NT2/D1 (cell line): ENCODE data around the gene RNU7-1.

Experiments used
- DNase-seq: peaks from one replicate; pipeline ENCODE4 v3.0.0-alpha.2; 2011; ENCODE audit warnings: low read depth, low spot score
- H3K27me3 ChIP-seq: 2 replicates; pipeline ENCODE4 v1.6.0; 2011; ENCODE audit warnings: mild to moderate bottlenecking; ENCODE audit not compliant: insufficient read length, insufficient read depth
- H3K36me3 ChIP-seq: 2 replicates; pipeline ENCODE4 v1.6.1; 2011; ENCODE audit warnings: mild to moderate bottlenecking, low read length, mixed read lengths; ENCODE audit not compliant: insufficient read depth, insufficient read length
- H3K4me1 ChIP-seq: 2 replicates; pipeline ENCODE4 v1.5.1; 2011; ENCODE audit not compliant: insufficient read depth, insufficient read length
- H3K4me3 ChIP-seq: 2 replicates; pipeline ENCODE4 v1.5.1; 2011; ENCODE audit warnings: low read depth; ENCODE audit not compliant: insufficient read length
- H3K9ac ChIP-seq: 2 replicates; pipeline ENCODE4 v1.6.0; 2011; ENCODE audit warnings: low read depth; ENCODE audit not compliant: insufficient read length
- H3K9me3 ChIP-seq: 2 replicates; pipeline ENCODE4 v1.5.1; 2011; ENCODE audit warnings: mild to moderate bottlenecking, low read length; ENCODE audit not compliant: insufficient read depth
- SUZ12 ChIP-seq: IDR thresholded peaks from 2 replicates; pipeline ENCODE4 v1.6.1; 2011; ENCODE audit not compliant: insufficient read length, insufficient read depth; ENCODE audit errors: extremely low read depth
- YY1 ChIP-seq: IDR thresholded peaks from 2 replicates; pipeline ENCODE4 v1.6.1; 2011; ENCODE audit not compliant: insufficient read length, insufficient read depth
- ZNF274 ChIP-seq: IDR thresholded peaks from 2 replicates; pipeline ENCODE4 v1.6.1; 2011; ENCODE audit warnings: mild to moderate bottlenecking, low read depth, low read length

The RNU7-1 gene

DNA sequence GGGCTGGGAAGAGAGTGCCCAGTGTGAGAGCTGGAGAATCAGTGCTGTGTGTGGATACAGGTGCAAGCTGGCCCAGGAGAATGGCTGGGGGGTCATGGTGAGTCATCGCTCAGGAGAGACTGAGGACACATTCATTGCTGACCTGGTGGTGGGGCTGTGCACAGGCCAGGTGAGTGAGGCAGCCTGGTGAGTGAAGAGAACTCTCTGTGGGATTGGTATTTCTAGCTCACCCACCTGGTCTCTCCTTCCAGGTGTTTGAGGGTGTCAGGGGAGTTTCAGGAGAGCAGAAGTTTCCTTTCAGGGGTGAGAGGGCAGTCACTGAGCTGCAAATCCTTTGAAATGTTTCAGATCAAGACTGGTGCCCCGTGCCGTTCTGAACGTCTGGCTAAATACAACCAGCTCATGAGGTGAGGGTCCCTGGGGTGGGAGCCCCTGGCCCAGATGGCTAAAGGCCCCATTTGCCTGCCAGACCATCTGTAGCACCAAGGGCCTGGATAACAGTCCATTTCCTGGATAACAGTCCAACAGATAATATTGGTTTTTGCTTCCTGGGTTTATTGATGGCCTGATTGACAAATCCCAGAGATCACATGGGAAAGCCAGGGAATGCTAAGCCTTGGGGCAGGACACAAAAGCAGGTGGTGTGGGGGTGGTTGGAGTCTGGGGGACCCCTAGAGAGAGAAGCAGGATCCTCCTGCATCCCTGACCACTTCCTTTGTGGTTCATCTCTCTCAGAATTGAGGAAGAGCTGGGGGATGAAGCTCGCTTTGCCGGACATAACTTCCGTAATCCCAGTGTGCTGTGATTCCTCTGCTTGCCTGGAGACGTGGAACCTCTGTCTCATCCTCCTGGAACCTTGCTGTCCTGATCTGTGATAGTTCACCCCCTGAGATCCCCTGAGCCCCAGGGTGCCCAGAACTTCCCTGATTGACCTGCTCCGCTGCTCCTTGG lies 21.3 kb upstream of the RNU7-1 start:
- H3K36me3 ChIP-seq: peaks cover 58% of the 10 kb centered on the region

DNA sequence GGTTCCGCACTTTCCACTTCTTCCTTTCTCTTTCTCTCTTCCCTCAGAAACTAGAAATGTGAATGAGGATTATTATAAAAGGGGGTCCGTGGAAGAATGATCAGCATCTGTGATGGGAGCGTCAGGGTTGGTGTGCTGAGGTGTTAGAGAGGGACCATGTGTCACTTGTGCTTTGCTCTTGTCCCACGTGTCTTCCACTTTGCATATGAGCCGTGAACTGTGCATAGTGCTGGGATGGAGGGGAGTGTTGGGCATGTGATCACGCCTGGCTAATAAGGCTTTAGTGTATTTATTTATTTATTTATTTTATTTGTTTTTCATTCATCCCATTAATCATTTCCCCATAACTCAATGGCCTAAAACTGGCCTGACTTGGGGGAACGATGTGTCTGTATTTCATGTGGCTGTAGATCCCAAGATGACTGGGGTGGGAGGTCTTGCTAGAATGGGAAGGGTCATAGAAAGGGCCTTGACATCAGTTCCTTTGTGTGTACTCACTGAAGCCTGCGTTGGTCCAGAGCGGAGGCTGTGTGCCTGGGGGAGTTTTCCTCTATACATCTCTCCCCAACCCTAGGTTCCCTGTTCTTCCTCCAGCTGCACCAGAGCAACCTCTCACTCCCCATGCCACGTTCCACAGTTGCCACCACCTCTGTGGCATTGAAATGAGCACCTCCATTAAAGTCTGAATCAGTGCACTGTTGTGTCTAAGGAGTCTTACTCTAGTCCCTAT lies 20.4 kb upstream of the RNU7-1 start:
- DNase-seq: no peak
- H3K27me3 ChIP-seq: no peaks in the 10 kb centered on the region
- peaks cover 53% of the 10 kb centered on the region for H3K36me3 ChIP-seq
- H3K4me3 ChIP-seq: no peak overlapping the region
- no peaks in the 10 kb centered on the region for H3K9me3 ChIP-seq
- TF ChIP-seq YY1: no peak
- no peak for TF ChIP-seq ZNF274
- H3K4me1 ChIP-seq: peaks cover 13% of the 10 kb centered on the region
- no peak overlapping the region for H3K9ac ChIP-seq

More for the DNA sequence above, 21.3 kb upstream of the RNU7-1 start:
- Histone ChIP-seq H3K4me3 (no peak overlapping the region), H3K9ac (no peak overlapping the region), H3K27me3 (no peaks in the 10 kb centered on the region), H3K4me1 (peaks cover 19% of the 10 kb centered on the region), H3K9me3 (no peaks in the 10 kb centered on the region)
- DNase-seq: no peak
- TF ChIP-seq YY1: no peak

DNA sequence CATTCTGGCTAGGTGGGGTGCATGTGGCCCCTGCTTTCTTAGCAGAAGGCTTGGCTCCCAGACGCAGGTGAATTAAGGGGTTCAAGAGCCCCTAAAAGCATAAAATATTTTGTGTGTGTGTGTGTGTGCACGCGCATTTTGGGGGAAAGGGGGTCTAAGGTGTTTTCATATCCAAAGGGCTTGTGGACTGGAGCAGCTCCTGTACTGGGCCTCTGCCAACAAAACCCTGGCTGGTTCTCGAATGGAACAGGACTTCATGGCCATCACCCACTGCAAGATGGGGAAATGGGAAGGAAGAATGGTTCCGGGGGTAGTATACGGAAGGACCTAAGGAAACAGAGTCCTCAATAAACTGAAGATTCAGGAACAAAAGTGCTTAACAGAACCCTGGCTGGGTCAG lies 19.8 kb upstream of the RNU7-1 start:
- H3K27me3 ChIP-seq: no peaks in the 10 kb centered on the region
- DNase-seq: no peak
- no peaks in the 10 kb centered on the region for H3K9me3 ChIP-seq
- TF ChIP-seq ZNF274: no peak
- no peak for TF ChIP-seq SUZ12
- TF ChIP-seq YY1: no peak
- peak overlapping the region; percentile 13 for H3K9ac ChIP-seq
- H3K4me1 ChIP-seq: peaks cover 13% of the 10 kb centered on the region
- H3K4me3 ChIP-seq: no peak overlapping the region
- peaks cover 49% of the 10 kb centered on the region for H3K36me3 ChIP-seq

DNA sequence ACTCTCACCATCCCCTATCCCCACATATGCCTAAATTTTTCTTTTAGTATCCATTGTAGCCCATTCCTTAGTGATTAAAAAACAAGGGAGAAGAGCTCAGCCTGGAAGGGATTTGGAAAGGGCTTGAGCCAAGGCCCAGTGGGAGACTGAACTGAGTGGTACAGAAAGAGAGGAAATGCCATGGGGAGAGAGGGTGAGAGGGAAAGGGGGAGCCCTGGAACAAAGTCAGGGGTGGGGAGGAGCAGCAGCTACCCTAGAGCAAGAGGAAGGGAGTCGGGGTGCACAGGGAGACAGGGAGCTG lies 18.4 kb upstream of the RNU7-1 start:
- Histone ChIP-seq H3K9ac (peak overlapping the region; percentile 78), H3K4me3 (peak overlapping the region; percentile 42), H3K36me3 (peaks cover 48% of the 10 kb centered on the region), H3K27me3 (no peaks in the 10 kb centered on the region), H3K9me3 (no peaks in the 10 kb centered on the region), H3K4me1 (peaks cover 23% of the 10 kb centered on the region)
- no peak for DNase-seq
- TF ChIP-seq SUZ12 (no peak), YY1 (no peak), ZNF274 (no peak)

DNA sequence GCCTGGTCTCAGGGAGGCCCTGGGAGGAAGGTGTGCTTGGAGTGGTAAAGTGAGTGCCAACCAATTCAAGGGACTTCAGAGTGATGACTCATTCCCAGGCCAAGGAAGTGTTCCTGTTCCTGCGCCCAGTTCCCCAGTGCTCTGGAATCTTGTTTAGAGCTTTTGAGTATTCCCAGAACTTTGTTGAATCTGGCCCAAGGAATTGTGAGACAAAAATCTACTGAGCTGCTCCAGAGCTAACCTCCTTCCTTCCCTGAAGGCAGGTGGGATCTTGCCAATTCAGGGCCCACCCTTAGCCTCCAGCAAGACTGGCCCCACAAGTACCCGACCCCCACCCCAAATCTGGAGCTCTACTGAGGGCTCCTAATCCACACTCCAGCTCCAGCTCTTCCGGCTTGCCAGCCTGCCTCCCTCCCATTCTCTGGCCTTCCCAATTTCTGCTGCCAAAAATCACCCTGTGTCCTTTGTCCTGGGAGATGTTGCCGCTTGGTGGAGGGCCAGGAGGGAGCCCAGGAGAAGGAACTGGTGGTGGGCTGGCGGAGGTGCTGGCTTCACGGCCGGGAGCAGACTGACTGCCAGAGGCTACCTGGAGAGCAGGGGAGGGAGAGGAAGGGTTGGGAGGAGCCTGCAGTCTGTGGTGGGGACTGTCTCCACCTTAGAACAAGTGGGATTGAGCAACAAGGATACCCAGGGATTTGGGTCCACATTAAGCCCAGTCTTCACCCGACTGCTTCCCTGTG lies 17.9 kb upstream of the RNU7-1 start:
- DNase-seq: peak; percentile 92
- no peaks in the 10 kb centered on the region for H3K27me3 ChIP-seq
- peak overlapping the region; percentile 78 for H3K9ac ChIP-seq
- peak overlapping the region; percentile 42 for H3K4me3 ChIP-seq
- TF ChIP-seq SUZ12 (no peak), ZNF274 (no peak), YY1 (no peak)
- no peaks in the 10 kb centered on the region for H3K9me3 ChIP-seq
- H3K36me3 ChIP-seq: peaks cover 47% of the 10 kb centered on the region
- peaks cover 23% of the 10 kb centered on the region for H3K4me1 ChIP-seq

DNA sequence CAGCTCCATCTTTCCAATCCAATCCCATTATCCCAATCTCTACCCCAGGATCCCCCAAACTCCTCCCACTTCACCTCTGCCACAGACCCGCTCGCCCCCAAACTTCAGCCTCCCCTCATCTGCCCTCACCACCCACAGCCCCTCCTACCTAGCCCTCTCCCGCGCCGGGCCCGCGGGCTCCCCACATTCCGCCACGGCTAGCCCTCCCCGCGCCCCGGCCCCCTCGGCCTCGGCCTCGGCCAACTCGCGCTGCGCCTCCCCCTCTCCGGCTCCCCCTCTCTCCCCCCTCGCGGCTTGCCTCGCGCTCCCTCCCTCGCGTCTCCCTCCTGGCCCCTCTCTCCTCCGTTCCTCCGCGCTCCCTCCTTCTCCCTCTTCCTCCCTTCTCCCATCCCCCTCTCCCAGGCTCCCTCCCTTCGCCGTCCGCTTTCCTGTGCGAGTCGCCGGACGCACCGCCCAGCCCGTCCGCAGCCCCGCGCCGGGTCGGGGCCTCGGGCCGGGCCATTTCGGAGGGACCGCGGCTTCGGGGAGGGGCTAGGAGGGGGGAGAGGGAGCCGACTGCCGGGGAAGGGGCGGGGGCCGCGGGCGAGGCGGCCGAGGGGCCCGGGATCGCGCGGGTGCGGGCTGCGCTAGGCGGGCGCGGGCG lies 16.1 kb upstream of the RNU7-1 start, which contains the start of gene ATN1:
ATN1 (plus strand) TSS at position 581 of the 643 bp plus-strand sequence. CDS start 6,043 bp downstream, outside the sequence.
- no peak for TF ChIP-seq SUZ12
- H3K9me3 ChIP-seq: no peaks in the 10 kb centered on the region
- peaks cover 40% of the 10 kb centered on the region for H3K36me3 ChIP-seq
- peak within 1 kb of the TSS; percentile 94 for H3K9ac ChIP-seq
- peaks cover 26% of the 10 kb centered on the region for H3K4me1 ChIP-seq
- peak within 1 kb of the TSS; percentile 89 for H3K4me3 ChIP-seq
- H3K27me3 ChIP-seq: no peaks in the 10 kb centered on the region
- DNase-seq: peak; percentile 95
